Retina (tissue), 1 donor: ENCODE results near the gene IPP.
"Not testable (repeated sequence)": the region's sequence is repeated elsewhere in the genome, so short reads cannot be mapped to it uniquely, and the experiment has no call there.

ENCODE experiments used
- DNase-seq: peaks from one replicate; pipeline ENCODE4 v3.0.0-alpha.2; 2016

The IPP gene

DNA sequence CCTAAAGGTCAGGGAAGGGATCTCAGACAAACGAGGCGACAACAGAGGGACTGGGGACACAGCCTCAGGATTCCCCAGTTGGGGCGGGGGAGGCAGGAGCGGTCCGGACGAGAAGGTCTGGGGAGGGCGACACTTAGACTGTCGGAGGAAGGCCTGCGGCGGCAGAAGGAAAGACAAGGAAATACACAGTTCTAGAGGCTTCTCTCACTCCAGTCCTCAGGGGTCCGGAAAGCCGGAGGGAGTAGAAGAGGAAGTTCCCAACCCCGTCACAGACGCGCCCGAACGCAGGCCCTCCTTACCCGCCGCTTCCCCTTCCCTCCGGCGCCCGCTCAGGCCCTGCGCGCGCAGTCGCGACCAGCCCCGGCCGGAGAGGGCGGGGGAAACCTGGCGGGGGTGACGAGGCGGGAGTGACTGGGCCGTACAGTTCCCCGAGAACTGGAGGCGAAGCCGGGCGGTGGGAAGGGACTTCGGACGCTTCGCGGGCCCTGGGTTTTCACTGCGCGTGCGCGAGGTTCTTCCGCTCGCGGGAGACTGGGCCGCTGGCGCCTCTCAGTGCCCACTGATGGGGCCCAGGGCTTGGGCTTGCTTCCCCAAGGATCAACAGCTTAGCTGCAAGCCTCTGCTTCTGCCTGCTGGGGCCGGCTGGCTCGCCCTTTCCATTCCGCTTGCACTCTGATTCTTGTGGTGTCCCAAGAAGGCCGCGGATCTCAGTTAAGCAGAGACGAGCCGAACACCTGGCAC lies at the start of gene IPP:
Gene IPP, minus strand, starts transcription at position 356 of the 741 bp plus-strand sequence. CDS start 4,242 bp downstream, outside the sequence.
- peak; percentile 97 for DNase-seq

GRCh38 chr1:45796946-45797345 lies 46.5 kb upstream of the IPP start:
- no peak for DNase-seq

DNA sequence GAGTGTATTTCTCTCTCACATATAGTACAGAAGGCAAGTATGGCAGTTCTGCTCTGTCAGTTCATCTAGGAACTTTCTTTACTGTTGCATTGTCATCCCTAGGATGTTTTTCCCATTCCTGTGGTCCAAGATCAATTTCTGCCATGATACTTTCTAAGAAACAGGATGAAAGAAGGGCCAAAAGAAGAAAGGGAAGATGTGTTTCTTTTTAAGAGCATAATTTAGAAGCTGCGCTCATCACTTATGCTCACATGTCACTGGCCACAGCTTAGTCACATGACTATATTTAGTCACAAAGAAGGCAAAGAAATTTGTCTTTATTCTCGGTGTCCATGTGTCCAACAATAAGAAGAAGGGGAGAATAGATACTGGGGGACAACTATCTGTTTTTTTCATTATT lies 45.9 kb upstream of the IPP start:
- no peak for DNase-seq

- no peak for DNase-seq
These were observed 43.6 kb upstream of the IPP start for GRCh38 chr1:45793942-45794604.

GRCh38 chr1:45792744-45793143 lies 42.3 kb upstream of the IPP start:
- no peak for DNase-seq

- no peak for DNase-seq
These were observed 39.1 kb upstream of the IPP start for GRCh38 chr1:45789601-45790000.

DNA sequence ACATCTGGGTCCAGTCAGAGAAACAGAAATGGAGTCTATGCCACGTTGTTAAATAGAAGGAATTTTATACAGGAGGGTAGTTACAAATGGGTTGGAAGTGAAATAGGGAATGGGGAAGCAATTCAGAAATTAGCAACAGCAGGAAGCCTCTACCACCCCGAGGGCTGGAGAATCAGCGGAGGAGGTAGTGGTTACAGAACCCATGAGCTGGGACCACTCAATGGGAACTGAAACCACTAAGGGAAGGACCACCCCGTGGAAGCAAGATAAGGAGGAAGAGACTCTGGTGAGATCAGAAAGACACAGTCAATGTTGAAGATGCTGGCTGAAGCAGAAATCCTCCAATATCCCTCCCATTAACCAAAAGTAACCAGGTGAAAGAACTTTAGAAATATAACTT lies 37.5 kb upstream of the IPP start:
- DNase-seq: no peak

GRCh38 chr1:45785583-45785982 lies 35.1 kb upstream of the IPP start:
- DNase-seq: no peak

- DNase-seq: no peak
These were observed 25.3 kb upstream of the IPP start for GRCh38 chr1:45775794-45776193.

GRCh38 chr1:45772971-45773370 lies 22.5 kb upstream of the IPP start:
- DNase-seq: no peak

GRCh38 chr1:45769261-45769932 lies 18.9 kb upstream of the IPP start:
- no peak for DNase-seq

- DNase-seq: no peak
These were observed 16.6 kb upstream of the IPP start for GRCh38 chr1:45767035-45767434.

DNA sequence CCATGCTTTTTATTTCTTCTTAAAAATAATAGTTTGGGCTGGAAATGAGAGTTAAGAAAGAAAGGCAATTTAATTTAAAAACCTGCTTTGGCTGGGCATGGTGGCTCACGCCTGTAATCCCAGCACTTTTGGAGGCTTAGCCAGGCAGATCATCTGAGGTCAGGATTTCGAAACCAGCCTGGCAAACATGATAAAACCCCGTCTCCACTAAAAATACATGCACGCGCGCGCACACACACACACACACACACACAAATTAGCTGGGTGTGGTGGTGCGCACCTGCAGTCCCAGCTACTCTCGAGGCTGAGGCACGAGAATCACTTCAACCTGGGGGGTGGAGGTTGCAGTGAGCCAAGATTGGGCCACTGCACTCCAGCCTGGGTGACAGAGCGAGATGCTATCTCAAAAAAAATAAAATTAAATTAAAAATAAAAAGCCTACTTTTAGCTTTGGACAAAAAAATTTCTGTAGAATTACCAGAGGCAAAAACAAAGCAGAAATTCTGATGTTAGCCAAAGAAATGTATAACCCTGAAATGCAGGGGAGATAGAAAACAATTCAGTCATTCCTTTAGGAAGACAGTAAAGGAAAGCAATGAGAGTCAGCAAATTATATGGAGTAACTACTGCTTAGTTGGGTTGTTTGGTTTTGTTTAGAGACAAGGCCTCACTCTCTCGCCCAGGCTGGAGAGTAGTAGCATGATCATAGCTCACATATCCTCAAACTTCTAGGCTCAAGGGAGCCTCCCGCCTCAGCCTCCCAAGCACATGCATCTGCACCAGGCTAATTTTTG lies 15.7 kb upstream of the IPP start:
- DNase-seq: no peak

DNA sequence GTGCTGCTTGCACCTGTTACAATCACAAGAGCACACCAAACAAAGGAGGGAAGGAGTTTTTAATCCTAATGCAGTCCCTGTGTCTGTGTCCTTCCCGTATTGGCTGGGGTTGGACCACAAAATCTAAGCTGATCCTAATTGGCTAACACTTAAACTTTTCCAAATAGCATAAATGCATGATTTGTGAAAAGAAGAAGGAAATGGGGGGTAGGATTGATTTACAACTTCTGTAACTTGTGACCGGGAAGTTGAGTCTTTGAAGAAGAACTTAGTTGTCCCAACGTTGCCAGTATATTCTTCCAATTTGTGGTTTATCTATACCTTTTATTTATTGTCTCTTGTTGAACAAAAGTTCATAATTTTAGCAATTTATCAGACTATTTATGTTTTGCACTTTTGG lies 11.8 kb upstream of the IPP start:
- no peak for DNase-seq

DNA sequence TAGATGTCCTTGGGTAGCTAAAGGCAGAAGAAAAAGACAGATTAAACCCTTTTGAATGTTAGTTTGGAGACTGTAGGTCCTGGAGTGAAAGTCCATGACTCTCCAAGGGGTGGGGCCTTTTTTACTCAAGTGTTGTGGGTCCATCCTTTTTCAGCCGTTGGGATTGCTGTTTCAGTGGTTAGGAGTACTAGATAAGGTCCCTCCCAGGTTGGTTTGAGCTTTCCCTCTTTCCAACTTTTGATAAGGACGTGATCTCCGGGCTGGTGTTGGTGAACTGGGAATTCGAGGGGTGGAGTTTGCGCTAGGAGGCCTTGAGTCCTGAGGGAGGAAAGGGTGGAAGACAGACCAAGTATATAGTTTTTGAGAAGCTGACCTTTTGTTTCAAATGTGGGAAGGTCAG lies 5.2 kb upstream of the IPP start:
- no peak for DNase-seq

DNA sequence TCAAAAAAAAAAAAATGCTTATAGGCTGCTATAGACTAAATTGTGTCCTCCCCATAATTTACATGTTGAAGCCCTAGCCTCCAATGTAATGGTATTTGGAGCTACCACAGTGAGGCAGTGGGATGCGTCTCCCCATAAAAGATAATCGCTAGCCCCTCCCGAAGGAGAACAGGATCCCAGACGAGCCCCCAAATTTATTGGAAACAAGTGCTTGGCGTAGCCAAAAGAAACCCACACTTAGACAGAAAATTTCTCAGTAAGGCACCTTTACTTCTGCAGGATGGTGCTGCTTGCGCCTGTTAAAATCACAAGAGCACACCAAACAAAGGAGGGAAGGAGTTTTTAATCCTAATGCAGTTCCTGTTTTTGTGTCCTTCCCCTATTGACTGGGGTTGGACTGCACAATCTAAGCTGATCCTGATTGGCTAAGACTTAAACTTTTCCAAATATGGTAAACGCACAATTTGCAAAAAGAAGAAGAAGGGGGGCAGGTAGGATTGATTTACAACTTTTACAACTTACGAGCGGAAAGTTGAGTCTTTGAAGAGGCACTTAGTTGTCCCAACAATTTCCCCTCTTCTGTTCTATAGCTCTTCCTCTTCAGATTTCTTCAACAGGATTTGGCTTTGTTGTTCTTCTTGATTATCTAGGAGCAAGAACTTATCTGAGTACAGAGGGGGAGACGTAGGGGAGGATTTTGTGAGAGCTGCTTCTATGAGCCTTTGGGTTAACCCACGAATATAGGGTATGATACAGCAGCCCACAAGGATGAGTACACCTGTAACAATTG lies 3.0 kb upstream of the IPP start:
- no peak for DNase-seq

- no peak for DNase-seq
These were observed 2.1 kb upstream of the IPP start for GRCh38 chr1:45752441-45753052.

GRCh38 chr1:45752014-45752413 lies 1.6 kb upstream of the IPP start:
- no peak for DNase-seq

DNA sequence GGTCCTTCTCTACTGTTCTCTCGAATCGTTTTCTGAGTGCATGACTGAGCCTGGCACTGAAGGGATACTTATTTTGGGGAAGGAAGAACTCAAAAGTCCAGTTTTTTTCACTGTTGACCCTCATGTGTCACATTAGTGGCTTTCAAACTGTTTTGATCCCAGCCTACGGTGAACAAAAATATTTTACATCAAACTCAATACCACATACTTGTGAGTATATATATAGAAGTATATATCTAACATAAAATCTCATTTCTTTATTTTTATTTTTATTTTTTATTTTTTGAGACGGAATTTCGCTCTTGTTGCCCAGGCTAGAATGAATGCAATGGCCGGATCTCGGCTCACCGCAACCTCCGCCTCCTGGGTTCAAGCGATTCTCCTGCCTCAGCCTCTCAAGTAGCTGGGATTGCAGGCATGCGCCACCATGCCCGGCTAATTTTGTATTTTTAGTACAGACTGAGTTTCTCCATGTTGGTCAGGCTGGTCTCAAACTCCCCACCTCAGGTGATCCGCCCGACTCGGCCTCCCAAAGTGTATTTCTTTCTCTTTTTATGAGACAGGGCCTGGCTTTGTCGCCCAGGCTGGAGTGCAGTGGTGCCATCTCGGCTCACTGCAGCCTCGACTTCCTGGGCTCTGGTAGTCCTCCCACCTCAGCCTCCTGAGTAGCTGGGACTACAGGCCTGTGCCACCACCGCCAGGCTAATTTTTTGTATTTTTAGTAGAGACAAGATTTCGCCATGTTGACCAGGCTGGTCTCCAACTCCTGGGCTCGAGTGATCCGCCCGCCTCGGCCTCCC lies 786 bp upstream of the IPP start:
- DNase-seq: not testable (repeated sequence)

DNA sequence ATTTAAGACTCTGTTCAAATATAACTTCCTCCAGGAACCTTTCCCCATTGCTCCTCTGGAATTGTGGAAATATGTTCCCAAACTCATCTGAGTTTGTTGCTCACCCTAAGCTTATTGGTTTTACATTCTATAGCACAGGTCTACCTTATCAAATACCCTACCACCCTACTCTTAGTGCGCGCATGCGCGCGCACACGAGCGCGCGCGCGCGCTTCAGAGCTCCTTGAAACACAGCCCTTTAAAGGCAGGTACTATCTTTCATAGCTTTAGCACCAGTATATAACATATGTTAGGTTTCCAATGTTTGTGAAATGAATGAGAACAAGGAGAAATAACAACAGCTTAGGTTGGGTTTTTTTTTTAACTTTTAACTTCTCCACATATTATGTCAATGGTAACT lies 3.5 kb downstream of the IPP start:
- no peak for DNase-seq

DNA sequence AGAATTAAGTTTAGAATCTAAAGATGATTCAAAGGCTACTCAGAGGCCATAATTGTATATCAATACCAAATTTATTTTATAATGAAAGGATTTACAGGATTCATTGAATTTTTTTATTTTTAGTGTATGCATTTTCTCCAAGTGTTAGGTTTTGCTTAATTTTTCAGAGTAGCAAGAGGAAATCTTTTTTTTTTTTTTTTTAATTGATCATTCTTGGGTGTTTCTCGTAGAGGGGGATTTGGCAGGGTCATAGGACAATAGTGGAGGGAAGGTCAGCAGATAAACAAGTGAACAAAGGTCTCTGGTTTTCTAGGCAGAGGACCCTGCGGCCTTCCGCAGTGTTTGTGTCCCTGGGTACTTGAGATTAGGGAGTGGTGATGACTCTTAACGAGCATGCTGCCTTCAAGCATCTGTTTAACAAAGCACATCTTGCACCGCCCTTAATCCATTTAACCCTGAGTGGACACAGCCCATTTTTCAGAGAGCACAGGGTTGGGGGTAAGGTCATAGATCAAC lies 10.8 kb downstream of the IPP start:
- DNase-seq: not testable (repeated sequence)
